Adrenal gland (tissue), 12 donors: ENCODE data around the gene RBM14. TPM values are rescaled to one million over a fixed set of nuclear protein-coding genes. Genes with fewer than 3 reads are reported as not detected.

Experiments
- DNase-seq, 7 donors: peaks; one replicate each; pipeline ENCODE4 v3.0.0-alpha.2; 2019 to 2020
- H3K27ac ChIP-seq, 5 donors: fragments of 200-600 bp; sonication (generic) in 4 of 5; 1 replicate in 3 of 5; 2 replicates in 2 of 5; pipeline versions ENCODE4 v1.5.1 to v1.8.0; 2016 to 2020; ENCODE audit warnings: mild to moderate bottlenecking in 1 of 5
- H3K27me3 ChIP-seq: fragments of 200-600 bp; 2 replicates; pipeline ENCODE4 v1.8.0; 2021
- H3K36me3 ChIP-seq, 2 donors: fragments of 200-600 bp; replicated peaks in 1 of 2; 1 replicate in 1 of 2; 2 replicates in 1 of 2; pipeline versions ENCODE4 v1.5.1 to v1.8.0; 2018 to 2022
- H3K4me1 ChIP-seq, 2 donors: fragments of 200-600 bp; replicated peaks in 1 of 2; 1 replicate in 1 of 2; 2 replicates in 1 of 2; pipeline versions ENCODE4 v1.5.1 to v1.8.0; 2018 to 2021
- H3K4me3 ChIP-seq, 4 donors: fragments of 200-600 bp; sonication (generic) in 3 of 4; one replicate each; pipeline ENCODE4 v1.5.1; 2016 to 2018
- H3K9me3 ChIP-seq, 3 donors: fragments of 200-600 bp; sonication (generic) in 1 of 3; replicated peaks in 1 of 3; 1 replicate in 2 of 3; 2 replicates in 1 of 3; pipeline versions ENCODE4 v1.5.1 to v1.8.0; 2016 to 2021
- POLR2A ChIP-seq, 2 donors: fragments of 450-650 bp; IDR thresholded peaks; one replicate each; pipeline ENCODE4 v1.6.1; 2017; ENCODE audit warnings: antibody characterized with exemption in 2 of 2, mild to moderate bottlenecking in 2 of 2, moderate library complexity in 1 of 2
- WGBS, 4 donors: extraction: QIAGEN DNeasy Blood & Tissue Kit in 2 of 4; methylation state at CpG; one replicate each; pipeline versions ENCODE4 v1.1.5 to v1.1.7; 2013 to 2017; 5-methylcytosine and 5-hydroxymethylcytosine counted together
- intact Hi-C, 2 donors: fragments of 100-400 bp; cut with DNase I; formaldehyde crosslinking; loops; one replicate each; pipeline versions ENCODE4 v1.14.1 to v1.15.0; 2022 to 2023
- polyA plus RNA-seq, 3 donors: library from polyadenylated mRNA; stranded (reverse); fragments of 200-250 nt in 2 of 3; fragments of 350-450 nt in 1 of 3; fragmentation: Illumina TruSeq in 1 of 3; extraction: RNeasy Lipid Tissue Mini Kit (QIAGEN cat#74804) in 1 of 3; gene quantifications; one replicate each; pipeline ENCODE4 v1.2.3, GENCODE V29; 2013 to 2014
- total RNA-seq, 9 donors: library from RNA; depleted of rRNA in 4 of 9; stranded (reverse); fragments of >200 nt in 4 of 9; fragments of 120-200 nt in 1 of 9; fragmentation: NEBNext Ultra II Directional in 1 of 9; extraction: Animal tissue kit (Norgen Biotek cat#: 25700) in 1 of 9; gene quantifications; one replicate each; pipeline versions ENCODE4 v1.1.0 to v1.2.4, GENCODE V29; 2013 to 2023
- TF ChIP-seq, protein P1 (sequence below), 6 experiments: fragments of 450-650 bp in 4 of 6; fragments of 200-600 bp in 2 of 6; sonication (generic) in 1 of 6; IDR thresholded peaks; 1 replicate in 5 of 6; 2 replicates in 1 of 6; pipeline versions ENCODE4 v1.5.1 to v1.8.0; 2016 to 2021; ENCODE audit warnings: antibody characterized with exemption in 6 of 6, mild to moderate bottlenecking in 2 of 6, moderate library complexity in 1 of 6
- donor health status: healthy with polysubstance abuse.
- donor health status: Bipolar disorder and iron deficiency.
- donor health status: DM: yes; HTN: yes; CAD: no.
- donor health status: DM: no; HTN: no; CAD: no.
- donor health status: DM: no; HTN: no; CAD: no.
- donor health status: DM: yes; HTN: yes; CAD: no.

RBM14 gene
- total and polyA plus RNA-seq, 12 donors = 29.1 to 106 (median 43.8) TPM

DNA sequence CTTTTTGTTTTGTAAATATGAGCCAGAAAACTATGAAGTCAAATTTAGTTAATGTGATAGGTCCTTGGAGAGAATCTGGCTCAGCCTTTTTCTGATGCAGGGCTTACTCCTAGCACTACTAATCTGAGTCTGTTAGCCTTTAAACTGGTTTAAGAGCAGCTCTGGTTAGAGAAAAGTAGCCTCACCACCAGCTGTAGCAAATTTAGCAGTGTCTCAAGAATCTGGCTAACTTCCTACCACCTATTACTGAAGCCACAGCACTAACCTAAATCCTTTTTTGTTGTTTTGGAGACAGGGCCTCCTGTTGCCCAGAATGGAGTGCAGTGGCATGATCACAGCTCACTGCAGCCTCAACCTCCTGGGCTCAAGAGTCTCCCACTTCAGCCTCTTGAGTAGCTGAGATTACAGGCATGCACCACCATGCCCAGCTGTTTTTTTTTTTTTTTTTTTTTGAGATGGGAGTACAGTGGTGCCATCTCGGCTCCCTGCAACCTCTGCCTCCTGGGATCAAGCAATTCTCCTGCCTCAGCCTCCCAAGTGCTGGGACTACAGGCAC, 47.4 kb downstream of the RBM14 start:
- no peak overlapping the region for H3K27ac ChIP-seq
- no peak for DNase-seq
- peaks cover 0 to 41% of the 10 kb centered on the region in 2 donors for H3K36me3 ChIP-seq
- 94 to 100% (median 100%) methylated on average over 1 of the region's 1 CpG for WGBS, 4 donors
- H3K9me3 ChIP-seq = no peaks in the 10 kb centered on the region
- H3K4me3 ChIP-seq = no peak overlapping the region
- intact Hi-C loops = no loop called here
- H3K27me3 ChIP-seq = no peaks in the 10 kb centered on the region
- no peaks in the 10 kb centered on the region for H3K4me1 ChIP-seq
- TF ChIP-seq POLR2A (IDR thresholded peaks at IDR 0.05) = no peak
- TF ChIP-seq, protein P1, sequence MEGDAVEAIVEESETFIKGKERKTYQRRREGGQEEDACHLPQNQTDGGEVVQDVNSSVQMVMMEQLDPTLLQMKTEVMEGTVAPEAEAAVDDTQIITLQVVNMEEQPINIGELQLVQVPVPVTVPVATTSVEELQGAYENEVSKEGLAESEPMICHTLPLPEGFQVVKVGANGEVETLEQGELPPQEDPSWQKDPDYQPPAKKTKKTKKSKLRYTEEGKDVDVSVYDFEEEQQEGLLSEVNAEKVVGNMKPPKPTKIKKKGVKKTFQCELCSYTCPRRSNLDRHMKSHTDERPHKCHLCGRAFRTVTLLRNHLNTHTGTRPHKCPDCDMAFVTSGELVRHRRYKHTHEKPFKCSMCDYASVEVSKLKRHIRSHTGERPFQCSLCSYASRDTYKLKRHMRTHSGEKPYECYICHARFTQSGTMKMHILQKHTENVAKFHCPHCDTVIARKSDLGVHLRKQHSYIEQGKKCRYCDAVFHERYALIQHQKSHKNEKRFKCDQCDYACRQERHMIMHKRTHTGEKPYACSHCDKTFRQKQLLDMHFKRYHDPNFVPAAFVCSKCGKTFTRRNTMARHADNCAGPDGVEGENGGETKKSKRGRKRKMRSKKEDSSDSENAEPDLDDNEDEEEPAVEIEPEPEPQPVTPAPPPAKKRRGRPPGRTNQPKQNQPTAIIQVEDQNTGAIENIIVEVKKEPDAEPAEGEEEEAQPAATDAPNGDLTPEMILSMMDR (IDR thresholded peaks at IDR 0.05) = no peak

- peaks cover 0 to 43% of the 10 kb centered on the region in 2 donors for H3K36me3 ChIP-seq
- H3K27ac ChIP-seq = no peak overlapping the region
- no peak overlapping the region for H3K4me3 ChIP-seq
- H3K27me3 ChIP-seq = no peaks in the 10 kb centered on the region
- no peak for TF ChIP-seq POLR2A (IDR thresholded peaks at IDR 0.05)
- TF ChIP-seq, protein P1 (IDR thresholded peaks at IDR 0.05) = no peak
- H3K4me1 ChIP-seq = peaks cover 0 to 2% of the 10 kb centered on the region in 2 donors
- DNase-seq = no peak
- H3K9me3 ChIP-seq = no peaks in the 10 kb centered on the region
- 91 to 94% (median 94%) methylated on average over 11 of the region's 11 CpGs for WGBS, 4 donors
- intact Hi-C loops = no loop called here
Measured at GRCh38 chr11:66665369-66665768, 48.9 kb downstream of the RBM14 start.

DNA sequence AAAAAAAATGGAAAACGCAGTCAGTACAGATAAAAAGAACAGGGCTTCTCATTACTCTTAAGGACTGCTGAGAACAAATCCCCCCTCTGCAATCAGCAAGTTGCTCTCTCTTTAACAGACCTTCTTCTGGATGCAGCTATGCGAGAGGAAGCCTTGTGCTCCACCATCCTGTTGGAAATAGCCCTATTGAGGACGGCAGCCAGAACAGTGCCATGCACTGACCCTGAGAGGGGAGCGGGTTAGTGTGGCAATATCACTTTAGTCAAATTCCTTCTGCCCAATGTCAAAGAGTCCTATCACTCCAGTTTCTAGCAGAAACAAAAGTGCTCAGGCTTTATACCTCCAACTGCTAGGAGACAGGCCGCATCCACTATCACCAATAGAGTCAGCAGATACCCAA, 54.4 kb downstream of the RBM14 start:
- intact Hi-C loops = no loop called here
- H3K4me1 ChIP-seq = peaks cover 6 to 30% of the 10 kb centered on the region in 2 donors
- no peak overlapping the region for H3K4me3 ChIP-seq
- H3K27ac ChIP-seq = no peak overlapping the region
- DNase-seq = peak in 3 of 7 donors; percentile 33 to 58 (median 48)
- WGBS, 4 donors = 41 to 60% (median 50%) methylated on average over 4 to 5 of the region's 5 CpGs
- no peaks in the 10 kb centered on the region for H3K9me3 ChIP-seq
- TF ChIP-seq POLR2A (IDR thresholded peaks at IDR 0.05) = no peak
- TF ChIP-seq, protein P1 (IDR thresholded peaks at IDR 0.05) = no peak
- peaks cover 0 to 29% of the 10 kb centered on the region in 2 donors for H3K36me3 ChIP-seq
- no peaks in the 10 kb centered on the region for H3K27me3 ChIP-seq

DNA sequence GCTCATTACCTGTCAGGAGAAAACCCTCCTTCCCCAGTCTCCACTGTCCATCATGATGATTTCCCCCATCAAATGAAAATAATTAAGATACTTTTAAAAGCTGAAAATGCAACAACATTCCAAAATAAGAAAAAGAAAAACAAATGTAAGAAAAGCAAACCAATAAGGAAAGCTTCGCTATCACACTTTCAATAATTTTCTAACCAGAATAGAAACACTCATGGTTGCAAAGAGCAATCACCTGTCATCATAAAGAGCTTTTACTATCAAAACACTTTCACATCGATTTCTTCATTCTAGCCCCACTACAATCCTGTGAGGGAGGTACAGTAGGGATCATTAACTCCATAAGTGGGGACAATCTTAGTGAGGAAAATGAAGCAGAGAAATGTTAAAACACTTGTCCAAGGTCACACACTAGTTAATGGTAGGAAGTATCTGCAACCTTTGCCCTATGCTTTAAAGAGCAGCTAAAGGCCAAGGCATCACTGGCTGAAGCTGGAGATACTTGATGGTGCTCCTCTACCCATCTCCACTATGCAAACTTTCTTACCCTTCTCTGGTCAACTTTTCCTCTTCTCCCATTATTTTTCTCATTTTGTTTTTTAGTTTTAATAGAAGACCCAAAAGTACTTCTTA, 58.7 kb downstream of the RBM14 start:
- no peak for DNase-seq

More for the DNA sequence above, 58.7 kb downstream of the RBM14 start:
- Histone ChIP-seq H3K9me3 (no peaks in the 10 kb centered on the region), H3K27me3 (no peaks in the 10 kb centered on the region), H3K27ac (no peak overlapping the region), H3K4me3 (no peak overlapping the region), H3K36me3 (no peaks in the 10 kb centered on the region), H3K4me1 (peaks cover 16 to 46% of the 10 kb centered on the region in 2 donors)
- WGBS, 4 donors = 82 to 84% (median 84%) methylated on average over 2 of the region's 2 CpGs
- no peak for TF ChIP-seq POLR2A (IDR thresholded peaks at IDR 0.05)
- TF ChIP-seq, protein P1 (IDR thresholded peaks at IDR 0.05) = no peak
- intact Hi-C loops = loop anchor here (5.0 kb wide), 2 partner anchors 93 to 268 kb away; no protein-coding TSS in a partner anchor
